ENCODE measurements around the gene P3R3URF.

Gene P3R3URF

GRCh38 chr1:46193984-46194570 lies 17.8 kb upstream of the P3R3URF start:
- no peak for DNase-seq (ENCODE audit: low spot score)

- no peak for DNase-seq (ENCODE audit: low spot score)
Measured at GRCh38 chr1:46193285-46193684, 17.0 kb upstream of the P3R3URF start.

- no peak for DNase-seq (ENCODE audit: low spot score)
Measured at GRCh38 chr1:46192171-46192570, 15.9 kb upstream of the P3R3URF start.

GRCh38 chr1:46191033-46191701 lies 14.9 kb upstream of the P3R3URF start:
- DNase-seq (ENCODE audit: low spot score): no peak

- no peak for DNase-seq (ENCODE audit: low spot score)
Measured at GRCh38 chr1:46190539-46190938, 14.3 kb upstream of the P3R3URF start.

GRCh38 chr1:46188295-46189030 lies 12.2 kb upstream of the P3R3URF start:
- no peak for DNase-seq (ENCODE audit: low spot score)

GRCh38 chr1:46187106-46187869 lies 11.0 kb upstream of the P3R3URF start:
- DNase-seq (ENCODE audit: low spot score): no peak

- no peak for DNase-seq (ENCODE audit: low spot score)
Measured at GRCh38 chr1:46186076-46186475, 9.8 kb upstream of the P3R3URF start.

GRCh38 chr1:46184920-46185658 lies 8.8 kb upstream of the P3R3URF start:
- no peak for DNase-seq (ENCODE audit: low spot score)

- no peak for DNase-seq (ENCODE audit: low spot score)
Measured at GRCh38 chr1:46183926-46184557, 7.8 kb upstream of the P3R3URF start.

- no peak for DNase-seq (ENCODE audit: low spot score)
Measured at GRCh38 chr1:46183079-46183847, 7.0 kb upstream of the P3R3URF start.

- no peak for DNase-seq (ENCODE audit: low spot score)
Measured at GRCh38 chr1:46181343-46182260, 5.3 kb upstream of the P3R3URF start.

- no peak for DNase-seq (ENCODE audit: low spot score)
Measured at GRCh38 chr1:46180082-46180616, 3.9 kb upstream of the P3R3URF start.

- DNase-seq (ENCODE audit: low spot score): peak; percentile 61
Measured at GRCh38 chr1:46179138-46180081, 3.1 kb upstream of the P3R3URF start.

GRCh38 chr1:46175243-46175642 lies 1.0 kb downstream of the P3R3URF start:
- DNase-seq (ENCODE audit: low spot score): no peak

GRCh38 chr1:46174448-46175231 lies 1.6 kb downstream of the P3R3URF start, which contains the start of gene TSPAN1:
Gene TSPAN1 (plus strand): TSS chr1:46175087. CDS start chr1:46181108, 6,021 bp downstream.
- DNase-seq (ENCODE audit: low spot score): no peak

- no peak for DNase-seq (ENCODE audit: low spot score)
Measured at GRCh38 chr1:46173361-46173856, 2.9 kb downstream of the P3R3URF start.

All from activated CD4-positive, alpha-beta T cell treated with anti-CD3 and anti-CD28 coated beads, Interleukin-2, Interleukin-4, amounts not matched to agents 100 ng/mL and 50 ng/mL, durations not matched to agents 16 hours and 8 hours (primary cell).